Measurements from ENCODE around the gene LIPT2.

GRCh38 chr11:74460065-74460464, 33.5 kb downstream of the LIPT2 start:
- TF ChIP-seq CTCF (conservative IDR thresholded peaks at IDR 0.05 in 1 of 2, IDR thresholded peaks at IDR 0.05 in 1 of 2; ENCODE audit: extremely low read depth in 1 of 2, insufficient read depth in 1 of 2, low read depth in 1 of 2, low read length in 2 of 2) (no peak), EZH2 (IDR thresholded peaks at IDR 0.05; ENCODE audit: borderline replicate concordance, low read length) (no peak)
